Kidney tubule cell (primary cell): ENCODE measurements around the gene AGXT.
A peak's percentile ranks its signal among the peaks of the same experiment; 100 is the strongest.

Experiments
- DNase-seq: peaks from one replicate; pipeline ENCODE4 v3.0.0-alpha.2; 2018; ENCODE audit warnings: low spot score

The AGXT gene

GRCh38 chr2:240899468-240899865 lies 30.8 kb downstream of the AGXT start:
- DNase-seq = no peak

DNA sequence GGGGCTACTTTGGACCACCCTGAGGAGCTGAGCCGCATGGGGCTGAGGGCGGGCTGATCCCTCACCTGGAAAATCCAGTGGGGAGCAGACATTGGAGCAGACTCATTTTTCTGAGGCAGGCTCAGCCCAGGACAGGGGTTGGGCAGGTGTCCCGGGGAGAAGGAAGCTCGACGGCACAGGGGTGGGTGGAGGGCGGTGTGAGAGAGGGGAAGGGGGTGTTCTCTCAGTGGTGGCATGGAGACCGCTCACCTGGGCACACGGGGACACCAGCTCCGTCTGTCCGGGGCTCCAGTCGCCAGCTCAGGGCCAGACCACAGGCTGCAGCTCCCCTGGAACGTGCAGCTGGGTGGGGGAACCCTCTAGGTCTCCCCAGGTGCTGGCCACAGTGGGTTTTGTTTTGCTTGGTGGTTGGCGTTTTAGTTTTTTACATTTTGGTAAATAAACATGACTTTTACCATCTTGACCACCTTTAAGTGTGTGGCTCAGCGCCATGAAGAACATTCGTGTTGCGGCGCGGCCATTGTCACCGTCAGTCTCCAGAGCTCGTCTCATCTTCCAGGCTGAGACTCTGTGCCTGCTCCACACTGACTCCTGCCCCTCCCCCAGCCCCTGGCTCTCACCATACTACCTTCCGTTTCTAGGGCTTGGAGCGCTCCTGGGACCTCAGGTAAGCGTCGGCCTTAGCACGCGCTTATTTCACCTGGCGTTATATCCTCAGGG lies 31.7 kb downstream of the AGXT start:
- DNase-seq = no peak

DNA sequence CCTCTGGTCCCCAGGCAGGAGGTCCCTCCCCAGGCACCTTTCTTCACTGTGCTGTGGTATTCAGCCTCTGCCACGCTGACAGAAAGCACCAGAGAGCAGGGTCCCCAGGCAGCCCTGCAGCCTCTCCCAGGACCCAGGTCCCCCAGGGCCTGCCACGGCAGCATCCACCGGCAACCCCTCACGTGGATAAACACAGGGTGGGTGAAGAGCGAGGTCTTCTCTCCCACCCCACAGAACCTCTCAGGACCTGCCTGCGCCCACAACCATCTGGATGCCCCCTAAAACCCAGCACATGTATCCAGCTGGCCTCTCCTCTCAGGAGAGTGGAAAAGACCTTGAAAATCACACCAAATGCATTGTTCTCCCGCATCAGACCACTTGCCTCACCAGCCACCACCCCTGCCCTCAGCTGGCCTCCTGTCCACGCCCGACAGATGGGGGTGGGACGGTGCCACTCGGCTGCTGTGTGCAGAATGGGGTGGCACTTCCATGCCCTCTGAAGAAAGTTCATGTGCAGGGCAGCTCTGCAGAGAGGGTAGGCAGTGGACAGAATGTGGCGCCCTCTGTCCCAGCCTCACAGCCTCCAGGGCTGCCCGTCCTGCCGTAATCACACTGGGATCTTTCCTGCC lies 33.5 kb downstream of the AGXT start:
- DNase-seq = no peak

DNA sequence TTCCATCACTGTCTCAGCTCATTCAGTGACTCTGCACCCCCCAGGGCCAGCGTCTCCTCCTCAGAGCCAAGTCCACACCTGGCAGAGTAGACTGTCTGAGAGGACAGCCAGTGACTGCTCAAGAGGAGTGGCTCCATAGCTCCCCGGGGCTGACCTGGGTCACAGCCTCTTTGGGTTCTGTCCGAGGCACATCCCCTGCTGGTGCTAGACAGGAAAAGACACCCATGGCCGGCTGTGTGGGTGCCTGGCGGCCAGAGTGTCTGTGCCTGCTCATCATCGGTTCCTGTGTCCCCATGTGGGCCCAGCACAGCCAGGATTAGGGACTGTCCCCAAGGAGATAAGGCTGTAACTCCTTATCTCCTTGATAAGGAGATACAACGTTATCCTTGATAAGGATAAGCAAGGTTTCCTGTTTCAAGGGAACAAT lies 34.0 kb downstream of the AGXT start:
- DNase-seq = no peak

DNA sequence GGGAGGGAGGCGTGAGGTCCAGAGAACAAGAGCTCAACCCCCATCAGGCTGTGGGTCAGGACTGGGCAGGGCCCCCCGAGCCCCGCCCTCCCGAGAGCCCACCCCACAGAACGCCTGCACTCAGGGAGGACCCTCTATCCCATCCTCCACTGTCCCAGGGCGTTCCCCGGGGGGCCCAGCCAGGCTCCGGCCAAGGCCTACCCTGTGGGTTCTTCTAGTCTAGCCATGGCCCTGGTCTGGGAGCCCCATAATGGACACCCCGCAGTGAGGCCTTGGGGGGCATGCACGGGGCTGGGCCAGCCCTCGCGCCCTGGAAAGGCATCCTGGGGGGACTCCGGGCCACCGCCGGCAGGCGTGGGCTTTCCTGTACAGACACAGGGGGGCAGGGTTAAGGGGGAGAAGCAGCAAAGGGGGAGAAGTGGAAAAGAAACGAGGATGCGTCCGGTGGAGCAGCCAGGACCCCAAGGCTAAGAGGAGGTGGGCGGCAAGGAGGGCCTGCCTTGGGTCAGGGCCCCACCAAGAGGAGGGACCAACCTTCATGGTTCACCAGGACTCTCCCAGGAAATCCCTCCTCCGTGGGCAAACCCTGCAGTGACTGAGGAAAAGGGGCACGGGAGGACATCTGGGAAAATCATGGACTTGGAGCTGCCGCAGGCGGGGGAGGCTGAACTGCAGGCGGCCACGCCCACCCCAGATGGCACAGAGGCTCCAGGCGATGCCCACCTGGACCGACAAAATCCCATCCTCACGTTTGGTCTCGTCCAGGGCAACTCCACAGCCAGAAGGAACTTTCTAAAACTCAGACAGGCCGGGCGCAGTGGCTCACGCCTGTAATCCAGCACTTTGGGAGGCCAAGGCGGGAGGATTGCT lies 34.8 kb downstream of the AGXT start:
- no peak for DNase-seq

- no peak for DNase-seq
These were observed 35.9 kb downstream of the AGXT start for GRCh38 chr2:240904216-240905175.

- DNase-seq = peak; percentile 42
These were observed 36.7 kb downstream of the AGXT start for GRCh38 chr2:240905176-240905781.

DNA sequence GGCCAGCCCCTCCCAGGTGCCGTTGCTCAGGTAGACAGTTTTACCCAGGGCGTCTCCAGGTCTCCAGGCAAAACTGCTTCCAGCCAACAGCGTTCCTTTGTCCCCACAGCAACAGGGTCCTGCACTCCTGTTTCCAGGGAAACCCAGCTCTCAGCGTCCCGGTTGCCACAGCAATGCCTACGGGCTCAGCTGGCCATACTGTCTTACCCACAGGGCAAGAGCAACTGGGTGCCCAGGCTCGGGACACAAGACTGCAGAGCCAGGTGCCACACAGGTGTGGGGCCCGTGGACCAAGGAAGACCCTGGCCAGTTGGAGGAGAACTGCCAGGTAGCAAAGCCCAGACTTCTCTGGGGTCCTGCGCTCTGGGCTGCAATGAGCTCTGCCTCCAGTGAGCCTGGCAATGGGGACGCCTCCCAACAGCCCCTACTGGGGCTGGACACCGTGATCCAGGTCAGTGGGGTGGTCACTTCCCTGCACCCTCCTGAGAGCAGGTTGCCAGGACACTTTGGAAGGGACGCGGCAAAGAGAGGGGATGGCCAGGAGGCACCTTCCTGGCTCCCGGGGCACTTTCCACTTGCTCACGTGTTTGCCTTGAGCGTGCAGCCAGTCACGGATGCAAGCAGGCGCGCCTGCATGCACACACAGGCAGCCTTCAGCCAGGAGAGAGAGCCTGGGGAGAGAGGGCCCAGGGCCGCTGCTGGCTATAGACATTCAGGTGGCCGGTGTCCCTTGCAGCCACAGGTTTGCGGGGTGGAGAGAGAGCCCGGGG lies 37.7 kb downstream of the AGXT start, which contains the start of gene CROCC2:
Gene CROCC2 (plus strand): TSS at position 196 of the 770 bp plus-strand sequence. CDS start 178 bp downstream, at position 374.
- DNase-seq = peak; percentile 30

GRCh38 chr2:240906911-240907590 lies 38.4 kb downstream of the AGXT start:
- DNase-seq = no peak

DNA sequence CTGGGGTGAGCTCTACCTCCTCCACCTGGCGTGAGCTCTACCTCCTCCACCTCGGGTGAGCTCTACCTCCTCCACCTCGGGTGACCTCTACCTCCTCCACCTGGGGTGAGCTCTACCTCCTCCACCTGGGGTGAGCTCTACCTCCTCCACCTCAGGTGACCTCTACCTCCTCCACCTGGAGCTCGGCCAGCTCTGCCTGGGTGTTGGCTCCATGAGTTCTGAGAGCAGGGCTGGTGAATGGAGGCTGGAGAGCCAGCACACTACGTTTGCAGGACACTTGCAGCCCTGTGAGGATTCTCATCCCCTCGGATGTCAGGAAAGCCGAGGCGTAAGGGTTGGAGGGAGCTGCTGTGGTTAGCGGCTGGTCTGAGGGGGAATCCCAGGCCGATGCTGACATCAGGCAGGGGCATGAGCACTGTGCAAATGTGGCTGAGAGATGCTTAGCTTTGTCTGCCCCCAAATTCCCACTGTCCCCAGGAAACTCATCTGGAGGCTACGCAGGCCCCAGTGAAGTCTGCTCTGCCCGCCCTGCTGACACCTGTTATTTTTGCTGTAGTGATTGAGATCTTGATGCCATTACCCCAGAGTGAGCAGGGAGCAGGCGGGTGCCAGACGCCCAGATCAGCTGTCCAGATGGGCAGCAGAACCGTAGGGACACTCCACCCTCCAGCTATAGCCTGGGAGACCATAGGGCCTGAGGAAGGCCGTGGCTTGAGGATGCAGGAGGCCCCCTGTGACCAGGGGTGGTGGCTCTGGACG lies 40.8 kb downstream of the AGXT start:
- no peak for DNase-seq

DNA sequence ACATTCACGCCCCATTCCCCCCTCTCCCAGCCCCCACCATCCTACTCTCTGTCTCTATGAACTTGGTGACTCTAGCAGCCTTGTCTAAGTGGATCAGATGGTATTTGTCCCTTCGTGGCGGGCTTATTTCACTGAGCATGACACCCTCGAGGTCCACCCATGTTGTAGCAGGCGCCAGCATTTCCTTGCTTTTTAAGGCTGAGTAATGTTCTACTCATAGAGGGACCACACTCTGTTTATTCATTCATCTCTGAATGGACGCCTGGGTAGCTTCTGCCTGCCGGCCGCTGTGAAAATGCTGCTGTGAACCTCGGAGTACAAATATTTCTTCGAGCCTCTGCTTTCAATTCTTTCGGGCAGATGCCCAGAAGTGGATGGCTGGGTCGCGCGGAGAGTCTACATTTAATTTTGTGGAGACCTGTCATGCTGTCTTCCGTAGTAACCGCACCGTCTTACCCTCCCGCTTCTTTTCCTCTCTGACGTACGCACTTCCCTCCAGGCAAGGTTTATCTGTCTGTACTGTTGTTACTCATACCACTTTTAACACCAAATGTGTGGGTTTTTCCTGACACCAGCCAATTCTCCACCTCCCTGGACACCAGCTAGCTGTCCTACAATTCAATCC lies 43.1 kb downstream of the AGXT start:
- peak; percentile 30 for DNase-seq

DNA sequence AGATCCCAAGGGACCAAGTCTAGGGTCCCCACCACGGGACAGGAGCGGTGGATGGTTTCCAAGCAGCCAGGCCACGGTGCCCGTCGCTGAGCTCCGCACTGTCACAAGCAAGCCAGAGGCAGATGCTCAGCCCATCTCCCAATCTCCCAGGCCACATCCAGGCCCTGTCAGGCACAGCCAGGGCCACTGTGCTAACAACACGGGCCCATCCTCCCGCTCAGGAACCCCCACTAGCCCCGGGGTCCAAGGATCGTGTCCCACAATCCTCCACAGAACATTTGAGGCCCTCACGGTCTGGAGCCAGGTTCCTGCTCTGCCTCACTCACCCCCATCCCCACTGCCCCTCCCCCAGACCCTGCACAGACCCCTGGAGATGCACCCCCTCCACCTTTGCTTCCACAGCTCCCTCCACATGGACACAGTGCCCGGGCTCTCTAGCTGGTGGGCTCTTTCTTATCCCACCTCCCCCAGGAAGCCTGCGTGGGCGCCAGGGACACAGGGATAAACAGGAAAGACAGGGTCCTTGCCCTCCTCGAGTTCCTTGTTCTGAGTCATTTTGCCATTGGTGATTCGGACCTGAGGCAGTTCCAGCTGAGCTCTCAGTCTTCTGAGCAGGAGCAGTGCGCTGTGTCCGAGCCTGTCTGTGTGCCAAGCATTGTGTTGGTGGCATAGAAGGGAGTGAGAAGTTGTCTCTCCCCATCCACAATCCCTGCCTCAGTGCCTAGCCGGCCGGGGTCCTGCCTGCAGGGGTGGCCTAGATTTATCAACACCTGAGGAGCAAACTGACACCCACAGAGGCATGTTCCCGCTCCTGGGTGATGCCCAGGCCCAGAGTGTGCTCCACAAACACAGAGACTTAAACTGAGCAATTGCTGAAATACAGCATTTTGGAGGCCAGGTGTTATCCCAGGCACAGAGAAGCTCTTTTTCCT lies 44.5 kb downstream of the AGXT start:
- peak; percentile 69 for DNase-seq

GRCh38 chr2:240913810-240914644 lies 45.4 kb downstream of the AGXT start:
- DNase-seq = peak; percentile 22

DNA sequence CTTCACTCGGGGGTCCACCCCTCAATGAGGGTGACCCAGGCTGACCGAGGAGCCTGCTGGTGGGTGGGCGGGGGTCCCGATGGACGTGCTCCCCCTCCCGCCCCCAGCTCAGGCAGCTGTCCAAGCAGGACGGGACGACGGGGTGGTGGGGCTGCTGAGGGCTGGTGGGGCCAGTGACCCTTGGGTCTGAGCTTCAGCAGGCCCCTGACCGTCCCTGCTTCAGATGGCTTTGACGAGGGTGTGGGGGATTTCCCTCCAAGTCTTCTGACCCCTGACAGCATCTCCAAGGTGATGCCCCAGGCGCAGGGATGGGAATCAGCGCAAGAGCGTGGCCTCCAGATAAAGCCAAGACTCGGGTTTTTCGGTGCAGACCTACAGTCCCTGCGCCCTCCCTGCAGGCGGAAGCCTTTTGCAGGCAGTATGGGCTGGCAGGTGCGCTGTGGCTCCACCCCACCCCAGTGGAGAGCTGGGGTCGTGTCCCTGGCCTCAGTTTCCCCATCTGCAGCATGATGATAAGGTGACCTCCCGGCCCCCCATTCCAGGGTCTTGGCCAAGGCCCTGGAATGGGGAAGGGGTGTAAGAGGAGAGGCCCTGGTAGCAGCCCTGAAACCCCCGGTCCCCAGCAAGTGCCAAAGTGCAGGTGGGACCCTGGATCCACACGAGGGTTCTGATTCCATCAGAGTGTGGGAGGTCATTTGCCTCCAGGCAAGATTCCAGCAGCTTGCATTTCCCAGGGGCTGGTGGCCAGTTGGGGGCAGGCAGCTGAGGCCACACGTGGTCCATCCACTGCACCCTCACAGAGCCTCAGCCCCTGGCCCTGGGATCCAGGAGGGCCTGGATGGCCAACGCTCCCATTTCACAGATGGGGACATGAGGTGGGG lies 46.3 kb downstream of the AGXT start:
- DNase-seq = no peak
